Measurements from ENCODE around the gene GJB3. TPM values are rescaled to one million over a fixed set of nuclear protein-coding genes. Genes with fewer than 3 reads are reported as not detected.

Gene GJB3
- total RNA-seq, 1 experiment from 2014 or later, result 0.96 TPM

- Histone ChIP-seq H2BK15ac (ENCODE audit: low read depth, low read length) (no peak overlapping the region), H3K4me2 (ENCODE audit: insufficient read depth, insufficient read length, low read length) (no peak overlapping the region), H3K23ac (ENCODE audit: insufficient read length, low read depth, low read length) (no peak overlapping the region), H2BK20ac (ENCODE audit: low read depth, low read length, poor library complexity, severe bottlenecking) (no peak overlapping the region), H3K18ac (ENCODE audit: insufficient read length, low read depth, low read length) (no peak overlapping the region), H4K91ac (ENCODE audit: insufficient read length, low read depth, low read length) (no peak overlapping the region), H2AFZ (ENCODE audit: low read length) (no peak overlapping the region), H4K20me1 (ENCODE audit: control insufficient read depth, insufficient read depth, insufficient read length) (no peaks in the 10 kb centered on the region), H4K8ac (replicated peaks; ENCODE audit: insufficient read length, low read depth, low read length) (no peak overlapping the region), H3K79me1 (ENCODE audit: insufficient read depth, low read depth, low read length, poor library complexity, severe bottlenecking) (no peaks in the 10 kb centered on the region), H4K5ac (ENCODE audit: insufficient read length, low read depth, low read length) (no peak overlapping the region), H2BK5ac (ENCODE audit: insufficient read length, low read length) (no peak overlapping the region), H3K9ac (ENCODE audit: extremely low read depth, insufficient read length, low read length) (no peak overlapping the region), H3T11ph (ENCODE audit: low read length) (no peak overlapping the region), H3K23me2 (ENCODE audit: insufficient read length, low read depth, low read length, poor library complexity, severe bottlenecking) (no peaks in the 10 kb centered on the region), H3K4ac (ENCODE audit: low read depth, low read length) (no peak overlapping the region), H3K27ac (ENCODE audit: insufficient read length, low read depth, low read length) (no peak overlapping the region), H3K9me3 (ENCODE audit: control insufficient read depth, low read depth, low read length) (no peaks in the 10 kb centered on the region), H2AK5ac (ENCODE audit: insufficient read length, low read length) (no peak overlapping the region), H3K79me2 (ENCODE audit: insufficient read depth, low read length) (no peaks in the 10 kb centered on the region), H3K4me1 (ENCODE audit: insufficient read depth, low read length) (peaks cover 6% of the 10 kb centered on the region; the same call in 1 of the 2 replicates), H2BK12ac (ENCODE audit: insufficient read length, low read depth, low read length) (no peak overlapping the region), H2BK120ac (ENCODE audit: low read depth, low read length, poor library complexity, severe bottlenecking) (no peak overlapping the region), H3K27me3 (ENCODE audit: insufficient read depth, low read length) (no peaks in the 10 kb centered on the region), H3K14ac (ENCODE audit: insufficient read depth, low read length) (no peak overlapping the region; the same call in 1 of the 2 replicates), H3K56ac (ENCODE audit: insufficient read length, low read depth, low read length) (no peak overlapping the region)
- peaks cover 22 to 24% of the 10 kb centered on the region in 2 experiments for H3K4me1 Mint-ChIP-seq
- no peak overlapping the region for H3K27ac Mint-ChIP-seq
- H3K27me3 Mint-ChIP-seq (ENCODE audit: low read depth), result peaks cover 6% of the 10 kb centered on the region
- H3K36me3 Mint-ChIP-seq (ENCODE audit: insufficient read depth in 1 of 3, low read depth in 3 of 3), result no peaks in the 10 kb centered on the region; a peak in 1 of 7 replicates
- TF ChIP-seq, protein P1, sequence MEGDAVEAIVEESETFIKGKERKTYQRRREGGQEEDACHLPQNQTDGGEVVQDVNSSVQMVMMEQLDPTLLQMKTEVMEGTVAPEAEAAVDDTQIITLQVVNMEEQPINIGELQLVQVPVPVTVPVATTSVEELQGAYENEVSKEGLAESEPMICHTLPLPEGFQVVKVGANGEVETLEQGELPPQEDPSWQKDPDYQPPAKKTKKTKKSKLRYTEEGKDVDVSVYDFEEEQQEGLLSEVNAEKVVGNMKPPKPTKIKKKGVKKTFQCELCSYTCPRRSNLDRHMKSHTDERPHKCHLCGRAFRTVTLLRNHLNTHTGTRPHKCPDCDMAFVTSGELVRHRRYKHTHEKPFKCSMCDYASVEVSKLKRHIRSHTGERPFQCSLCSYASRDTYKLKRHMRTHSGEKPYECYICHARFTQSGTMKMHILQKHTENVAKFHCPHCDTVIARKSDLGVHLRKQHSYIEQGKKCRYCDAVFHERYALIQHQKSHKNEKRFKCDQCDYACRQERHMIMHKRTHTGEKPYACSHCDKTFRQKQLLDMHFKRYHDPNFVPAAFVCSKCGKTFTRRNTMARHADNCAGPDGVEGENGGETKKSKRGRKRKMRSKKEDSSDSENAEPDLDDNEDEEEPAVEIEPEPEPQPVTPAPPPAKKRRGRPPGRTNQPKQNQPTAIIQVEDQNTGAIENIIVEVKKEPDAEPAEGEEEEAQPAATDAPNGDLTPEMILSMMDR (conservative IDR thresholded peaks at IDR 0.05), result no peak
- WGBS (ENCODE audit: extremely low coverage, insufficient read length, low lambda C conversion rate), result no CpG with 5 or more reads among the region's 33 CpGs
- H3K4me3 Mint-ChIP-seq, result no peak overlapping the region
- DNase-seq, result no peak
- H3K9me3 Mint-ChIP-seq, result no peaks in the 10 kb centered on the region; a peak in 1 of 5 replicates
Observed at GRCh38 chr1:34761176-34761761, 19.7 kb upstream of the GJB3 start.
